ENCODE results near the gene DNER. TPM values are rescaled to one million over a fixed set of nuclear protein-coding genes. Genes with fewer than 3 reads are reported as not detected.

DNER gene
- total RNA-seq, 2 experiments from 2014 or later, result not detected

GRCh38 chr2:229539628-229540027, 174.7 kb downstream of the DNER start:
- TF ChIP-seq CTCF (IDR thresholded peaks at IDR 0.05), result no peak
- Mint-ChIP-seq H3K4me1 (ENCODE audit: low read depth) (no peaks in the 10 kb centered on the region), H3K27me3 (peaks cover 1% of the 10 kb centered on the region), H3K4me3 (no peak overlapping the region), H3K27ac (no peak overlapping the region), H3K36me3 (ENCODE audit: low read depth) (no peaks in the 10 kb centered on the region), H3K9me3 (no peaks in the 10 kb centered on the region)
- DNase-seq (no peak), ATAC-seq (no peak)
- CTCF ChIA-PET, result no interaction called here
- intact Hi-C loops (cut with micrococcal nuclease), result no loop called here
- POLR2A ChIA-PET, result no interaction called here

GRCh38 chr2:229531594-229531993, 182.8 kb downstream of the DNER start:
- CTCF ChIA-PET, result no interaction called here
- Mint-ChIP-seq H3K36me3 (ENCODE audit: low read depth) (no peaks in the 10 kb centered on the region), H3K4me3 (no peak overlapping the region), H3K27me3 (peaks cover 5% of the 10 kb centered on the region), H3K27ac (no peak overlapping the region), H3K4me1 (ENCODE audit: low read depth) (no peaks in the 10 kb centered on the region), H3K9me3 (peaks cover 6% of the 10 kb centered on the region)
- intact Hi-C loops (cut with micrococcal nuclease), result no loop called here
- ATAC-seq (no peak), DNase-seq (no peak)
- POLR2A ChIA-PET, result no interaction called here
- TF ChIP-seq CTCF (IDR thresholded peaks at IDR 0.05), result no peak

- H3K27ac Mint-ChIP-seq, result no peak overlapping the region
- ChIA-PET POLR2A (no interaction called here), CTCF (no interaction called here)
- no peaks in the 10 kb centered on the region for H3K36me3 Mint-ChIP-seq (ENCODE audit: low read depth)
- DNase-seq (no peak), ATAC-seq (no peak)
- peaks cover 6% of the 10 kb centered on the region for H3K9me3 Mint-ChIP-seq
- no peaks in the 10 kb centered on the region for H3K4me1 Mint-ChIP-seq (ENCODE audit: low read depth)
- intact Hi-C loops (cut with micrococcal nuclease), result no loop called here
- no peak for TF ChIP-seq CTCF (IDR thresholded peaks at IDR 0.05)
- no peak overlapping the region for H3K4me3 Mint-ChIP-seq
- H3K27me3 Mint-ChIP-seq, result peaks cover 7% of the 10 kb centered on the region
Observed at GRCh38 chr2:229530434-229530833, 183.9 kb downstream of the DNER start.

GRCh38 chr2:229528846-229529245, 185.5 kb downstream of the DNER start:
- no peak overlapping the region for H3K27ac Mint-ChIP-seq
- intact Hi-C loops (cut with micrococcal nuclease), result no loop called here
- ChIA-PET POLR2A (no interaction called here), CTCF (no interaction called here)
- DNase-seq (no peak), ATAC-seq (no peak)
- peaks cover 7% of the 10 kb centered on the region for H3K27me3 Mint-ChIP-seq
- TF ChIP-seq CTCF (IDR thresholded peaks at IDR 0.05), result no peak
- H3K4me1 Mint-ChIP-seq (ENCODE audit: low read depth), result no peaks in the 10 kb centered on the region
- no peaks in the 10 kb centered on the region for H3K36me3 Mint-ChIP-seq (ENCODE audit: low read depth)
- H3K4me3 Mint-ChIP-seq, result no peak overlapping the region
- peaks cover 6% of the 10 kb centered on the region for H3K9me3 Mint-ChIP-seq

- POLR2A ChIA-PET, result no interaction called here
- Mint-ChIP-seq H3K27me3 (peaks cover 6% of the 10 kb centered on the region), H3K4me1 (ENCODE audit: low read depth) (no peaks in the 10 kb centered on the region), H3K36me3 (ENCODE audit: low read depth) (no peaks in the 10 kb centered on the region), H3K4me3 (no peak overlapping the region), H3K9me3 (peaks cover 5% of the 10 kb centered on the region), H3K27ac (no peak overlapping the region)
- CTCF ChIA-PET, result no interaction called here
- ATAC-seq (no peak), DNase-seq (no peak)
- intact Hi-C loops (cut with micrococcal nuclease), result no loop called here
- no peak for TF ChIP-seq CTCF (IDR thresholded peaks at IDR 0.05)
Observed at GRCh38 chr2:229526951-229527350, 187.4 kb downstream of the DNER start.

All from activated CD8-positive, alpha-beta T cell treated with anti-CD3 and anti-CD28 coated beads for 36 hours (primary cell).